Uterus (tissue), 2 donors: ENCODE data around the gene C4BPB.

ENCODE experiments used
- POLR2A ChIP-seq, 2 donors: fragments of 450-650 bp; IDR thresholded peaks; one replicate each; pipeline ENCODE4 v1.6.1; 2016; ENCODE audit warnings: antibody characterized with exemption in 2 of 2, mild to moderate bottlenecking in 1 of 2, moderate library complexity in 1 of 2
- TF ChIP-seq, protein P1 (sequence below), 4 experiments: fragments of 200-600 bp in 2 of 4; fragments of 450-650 bp in 2 of 4; sonication (generic) in 2 of 4; IDR thresholded peaks; one replicate each; pipeline ENCODE4 v1.5.1; 2016 to 2019; ENCODE audit warnings: antibody characterized with exemption in 4 of 4, mild to moderate bottlenecking in 2 of 4, moderate library complexity in 1 of 4

- TF ChIP-seq, protein P1, sequence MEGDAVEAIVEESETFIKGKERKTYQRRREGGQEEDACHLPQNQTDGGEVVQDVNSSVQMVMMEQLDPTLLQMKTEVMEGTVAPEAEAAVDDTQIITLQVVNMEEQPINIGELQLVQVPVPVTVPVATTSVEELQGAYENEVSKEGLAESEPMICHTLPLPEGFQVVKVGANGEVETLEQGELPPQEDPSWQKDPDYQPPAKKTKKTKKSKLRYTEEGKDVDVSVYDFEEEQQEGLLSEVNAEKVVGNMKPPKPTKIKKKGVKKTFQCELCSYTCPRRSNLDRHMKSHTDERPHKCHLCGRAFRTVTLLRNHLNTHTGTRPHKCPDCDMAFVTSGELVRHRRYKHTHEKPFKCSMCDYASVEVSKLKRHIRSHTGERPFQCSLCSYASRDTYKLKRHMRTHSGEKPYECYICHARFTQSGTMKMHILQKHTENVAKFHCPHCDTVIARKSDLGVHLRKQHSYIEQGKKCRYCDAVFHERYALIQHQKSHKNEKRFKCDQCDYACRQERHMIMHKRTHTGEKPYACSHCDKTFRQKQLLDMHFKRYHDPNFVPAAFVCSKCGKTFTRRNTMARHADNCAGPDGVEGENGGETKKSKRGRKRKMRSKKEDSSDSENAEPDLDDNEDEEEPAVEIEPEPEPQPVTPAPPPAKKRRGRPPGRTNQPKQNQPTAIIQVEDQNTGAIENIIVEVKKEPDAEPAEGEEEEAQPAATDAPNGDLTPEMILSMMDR (IDR thresholded peaks at IDR 0.05): no peak
- no peak for TF ChIP-seq POLR2A (IDR thresholded peaks at IDR 0.05)
These were observed 12.3 kb upstream of the C4BPB start for GRCh38 chr1:207076181-207076955.
